Lower lobe of right lung (tissue), 2 donors: ENCODE results near the gene MED13L. TPM values are rescaled to one million over a fixed set of nuclear protein-coding genes. Genes with fewer than 3 reads are reported as not detected.

Source experiments
- ATAC-seq, 2 donors: fragments of 200-7000 bp; cut with Tn5 transposase; one replicate each; pipeline ENCODE4 v1.9.1; 2020 to 2022; ENCODE audit warnings: mild to moderate bottlenecking in 2 of 2, moderate library complexity in 2 of 2
- DNase-seq: peaks from one replicate; pipeline ENCODE4 v3.0.0-alpha.2; 2020
- H3K27ac ChIP-seq: fragments of 200-600 bp; one replicate; pipeline ENCODE4 v1.8.0; 2022
- H3K27me3 ChIP-seq: fragments of 200-600 bp; one replicate; pipeline ENCODE4 v1.8.0; 2022; ENCODE audit warnings: low read depth
- H3K36me3 ChIP-seq: fragments of 200-600 bp; one replicate; pipeline ENCODE4 v1.8.0; 2022; ENCODE audit warnings: mild to moderate bottlenecking
- H3K4me1 ChIP-seq: fragments of 200-600 bp; one replicate; pipeline ENCODE4 v1.8.0; 2022
- H3K4me3 ChIP-seq: fragments of 200-600 bp; one replicate; pipeline ENCODE4 v1.8.0; 2022; ENCODE audit warnings: mild to moderate bottlenecking
- H3K9me3 ChIP-seq: fragments of 200-600 bp; one replicate; pipeline ENCODE4 v1.8.0; 2022
- CTCF ChIP-seq: fragments of 200-600 bp; IDR thresholded peaks from one replicate; pipeline ENCODE4 v1.8.0; 2022; ENCODE audit warnings: antibody characterized with exemption, mild to moderate bottlenecking
- intact Hi-C: fragments of 100-400 bp; cut with DNase I; formaldehyde crosslinking; loops from one replicate; pipeline ENCODE4 v1.11.0; 2022
- total RNA-seq: library from RNA; stranded (reverse); fragmentation: NEBNext Ultra II Directional; extraction: Animal tissue kit (Norgen Biotek cat#: 25700); gene quantifications from one replicate; pipeline ENCODE4 v1.2.1, GENCODE V29; 2021
- donor health status: DM: no; HTN: yes; CAD: no; lungs with severe emphysema.

The MED13L gene
- total RNA-seq, 1 donor from 2014 or later = 148 TPM

GRCh38 chr12:116246490-116247179 is 30.9 kb downstream of the MED13L start:
- Histone ChIP-seq H3K27ac (no peak overlapping the region), H3K27me3 (no peaks in the 10 kb centered on the region), H3K9me3 (no peaks in the 10 kb centered on the region), H3K36me3 (no peaks in the 10 kb centered on the region), H3K4me3 (no peak overlapping the region), H3K4me1 (peaks cover 51% of the 10 kb centered on the region)
- intact Hi-C loops = no loop called here
- TF ChIP-seq CTCF = no peak
- ATAC-seq (no peak), DNase-seq (no peak)

GRCh38 chr12:116245189-116245588 is 32.3 kb downstream of the MED13L start:
- H3K27ac ChIP-seq = no peak overlapping the region
- H3K4me3 ChIP-seq = no peak overlapping the region
- intact Hi-C loops = no loop called here
- DNase-seq (no peak), ATAC-seq (no peak)
- H3K9me3 ChIP-seq = no peaks in the 10 kb centered on the region
- no peak for TF ChIP-seq CTCF
- H3K36me3 ChIP-seq = no peaks in the 10 kb centered on the region
- no peaks in the 10 kb centered on the region for H3K27me3 ChIP-seq
- peaks cover 60% of the 10 kb centered on the region for H3K4me1 ChIP-seq

- no peaks in the 10 kb centered on the region for H3K36me3 ChIP-seq
- H3K9me3 ChIP-seq = no peaks in the 10 kb centered on the region
- no peak overlapping the region for H3K4me3 ChIP-seq
- H3K27me3 ChIP-seq = no peaks in the 10 kb centered on the region
- TF ChIP-seq CTCF = no peak
- peaks cover 60% of the 10 kb centered on the region for H3K4me1 ChIP-seq
- intact Hi-C loops = no loop called here
- ATAC-seq (peak in 1 of 2 donors; percentile 20), DNase-seq (no peak)
- H3K27ac ChIP-seq = no peak overlapping the region
Measured at GRCh38 chr12:116244474-116245090, 32.9 kb downstream of the MED13L start.

- peaks cover 59% of the 10 kb centered on the region for H3K4me1 ChIP-seq
- ATAC-seq = peak; percentile 69 to 87
Measured at GRCh38 chr12:116244001-116244400, 33.5 kb downstream of the MED13L start.

GRCh38 chr12:116242740-116243139 is 34.8 kb downstream of the MED13L start:
- Histone ChIP-seq H3K36me3 (no peaks in the 10 kb centered on the region), H3K27me3 (no peaks in the 10 kb centered on the region), H3K9me3 (no peaks in the 10 kb centered on the region), H3K4me1 (peaks cover 56% of the 10 kb centered on the region), H3K4me3 (no peak overlapping the region), H3K27ac (no peak overlapping the region)
- ATAC-seq = no peak
- intact Hi-C loops = no loop called here
- no peak for DNase-seq
- no peak for TF ChIP-seq CTCF

More at GRCh38 chr12:116244001-116244400, 33.5 kb downstream of the MED13L start:
- Histone ChIP-seq H3K4me3 (no peak overlapping the region), H3K27ac (no peak overlapping the region), H3K36me3 (no peaks in the 10 kb centered on the region), H3K27me3 (no peaks in the 10 kb centered on the region), H3K9me3 (no peaks in the 10 kb centered on the region)
- no peak for DNase-seq
- intact Hi-C loops = no loop called here
- no peak for TF ChIP-seq CTCF
